Stimulated activated CD8-positive, alpha-beta memory T cell treated with anti-CD3 and anti-CD28 coated beads, Interleukin-15, amount 100 ng/mL, for 4 hours (primary cell): Measurements from ENCODE around the gene TSR1.

Experiments
- DNase-seq, 2 donors: peaks; one replicate each; pipeline ENCODE4 v3.0.0-alpha.2; 2020; ENCODE audit warnings: low read depth in 2 of 2

Gene TSR1

DNA sequence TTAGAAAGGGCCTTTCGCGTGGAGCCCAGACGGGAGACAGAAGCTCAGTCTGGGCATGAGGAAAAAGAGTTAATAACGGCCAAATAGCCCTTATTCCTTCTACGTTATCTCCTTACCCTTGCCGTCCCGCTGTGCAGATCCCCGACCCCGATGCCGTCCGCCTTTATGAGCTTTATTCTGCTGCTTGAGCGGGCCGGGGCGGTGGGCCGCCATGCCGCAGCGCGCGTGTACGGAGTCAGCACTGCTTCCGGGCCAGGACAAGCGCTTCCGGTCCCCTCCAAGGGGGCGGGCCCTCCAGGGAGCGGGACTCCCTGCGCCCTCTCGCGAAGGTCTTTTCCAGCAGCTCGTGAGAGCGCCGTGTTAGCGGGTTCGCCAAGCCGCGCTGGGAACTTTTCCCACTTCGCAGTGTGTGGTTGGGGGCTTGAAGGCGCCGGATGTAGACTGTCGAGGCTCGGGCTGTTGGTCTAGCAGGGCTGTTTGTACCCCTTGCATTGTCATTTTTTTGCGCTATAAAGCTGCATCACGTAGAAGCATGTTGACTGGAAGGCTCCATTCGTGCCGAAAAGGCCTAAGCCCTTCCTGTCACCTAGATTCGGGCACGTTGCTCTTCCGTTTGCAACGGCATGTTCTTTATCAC, at the start of gene TSR1:
Gene TSR1, minus strand, starts transcription at position 243 of the 637 bp plus-strand sequence. Its CDS starts 30 bp downstream, at position 213.
- DNase-seq = peak; percentile 78 to 82

DNA sequence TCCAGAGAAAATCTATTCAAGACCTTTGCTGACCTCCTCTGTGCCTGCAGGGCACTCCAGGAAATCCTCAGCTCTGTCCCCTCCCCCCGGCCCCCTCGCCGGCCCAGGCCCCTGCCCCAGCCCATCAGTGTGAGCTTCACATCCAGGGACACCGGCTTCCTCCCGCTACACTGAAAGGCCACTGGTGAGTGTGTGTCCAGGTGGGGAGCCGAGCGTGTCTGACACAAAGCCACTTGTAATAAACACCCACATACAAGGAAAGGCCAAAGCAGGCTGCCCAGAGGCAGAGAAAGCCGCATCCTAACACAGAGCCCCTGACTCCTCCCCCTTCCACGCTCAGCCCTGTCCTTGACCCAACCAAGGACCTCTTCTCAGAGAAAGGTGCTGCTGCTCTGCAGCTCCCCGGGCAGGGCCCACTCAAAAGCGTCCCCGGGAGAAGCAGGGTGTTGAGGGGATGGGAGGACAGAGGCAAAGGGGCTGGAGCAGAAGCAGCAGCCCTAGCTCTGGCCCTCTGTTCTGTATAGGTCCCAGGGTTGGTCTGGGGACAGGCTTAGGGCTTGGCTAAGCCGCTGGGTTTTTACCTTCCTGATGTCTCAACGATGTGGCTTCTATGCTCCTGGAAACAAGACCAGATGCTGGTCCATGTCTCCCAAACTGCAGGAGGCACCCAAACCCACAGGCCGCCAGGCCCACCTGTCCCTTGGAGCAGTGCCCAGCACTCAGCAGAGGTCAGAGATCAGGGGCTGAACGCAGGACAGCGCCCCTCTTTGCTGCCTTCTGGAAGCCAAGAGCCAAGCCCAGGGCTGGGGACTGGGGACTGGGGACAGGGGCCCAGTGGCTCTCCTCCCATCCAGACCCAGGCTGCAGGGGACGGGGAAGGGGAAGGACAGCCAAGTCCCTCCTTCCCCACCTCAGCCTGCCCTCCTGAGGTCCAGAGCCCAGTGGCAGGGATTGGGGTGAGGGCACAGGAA, 49.3 kb upstream of the TSR1 start:
- DNase-seq = no peak

GRCh38 chr17:2384439-2385127, 48.3 kb upstream of the TSR1 start:
- no peak for DNase-seq

- DNase-seq = no peak
These were observed 47.4 kb upstream of the TSR1 start for GRCh38 chr17:2383628-2384167.

- no peak for DNase-seq
These were observed 44.8 kb upstream of the TSR1 start for GRCh38 chr17:2380950-2381649.

- DNase-seq = no peak
These were observed 44.1 kb upstream of the TSR1 start for GRCh38 chr17:2380226-2380922.

DNA sequence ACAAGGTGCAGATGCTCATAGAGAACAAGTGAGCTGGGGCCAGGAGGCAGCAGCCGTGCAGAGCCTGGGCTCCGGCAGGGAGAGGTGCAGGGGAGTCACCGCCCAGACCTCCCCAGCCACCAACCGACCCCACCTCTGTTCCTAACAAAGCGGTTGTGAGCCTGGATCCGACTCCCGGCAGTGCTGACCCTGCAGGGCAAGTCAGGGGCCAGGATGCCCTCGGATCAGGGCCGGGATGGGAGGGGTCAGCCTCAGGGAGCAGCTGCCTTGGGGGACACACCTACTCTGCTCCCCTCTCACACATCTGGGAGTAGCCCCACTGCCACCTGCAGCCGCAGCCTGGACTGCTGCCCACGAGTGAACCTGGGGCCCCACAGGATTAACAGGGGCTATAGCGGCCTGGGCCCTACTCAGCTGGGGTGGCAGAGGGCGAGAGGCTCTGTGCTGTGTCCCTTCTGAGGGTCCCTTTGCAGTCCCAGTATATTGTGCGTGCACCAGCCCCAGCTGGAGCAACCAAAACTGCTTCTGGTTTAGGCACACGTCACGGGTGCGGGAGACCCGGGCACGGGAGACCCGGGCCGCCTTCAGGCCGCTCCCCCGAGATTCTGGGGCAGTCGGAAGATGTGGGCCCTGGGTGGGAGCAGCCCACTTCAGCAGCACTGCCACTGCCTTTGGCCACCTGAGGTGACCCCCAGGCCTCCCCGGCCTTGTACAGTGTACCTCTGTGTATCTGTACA, 43.4 kb upstream of the TSR1 start:
- no peak for DNase-seq

- no peak for DNase-seq
These were observed 42.6 kb upstream of the TSR1 start for GRCh38 chr17:2378905-2379304.

- DNase-seq = no peak
These were observed 41.4 kb upstream of the TSR1 start for GRCh38 chr17:2377659-2378058.

DNA sequence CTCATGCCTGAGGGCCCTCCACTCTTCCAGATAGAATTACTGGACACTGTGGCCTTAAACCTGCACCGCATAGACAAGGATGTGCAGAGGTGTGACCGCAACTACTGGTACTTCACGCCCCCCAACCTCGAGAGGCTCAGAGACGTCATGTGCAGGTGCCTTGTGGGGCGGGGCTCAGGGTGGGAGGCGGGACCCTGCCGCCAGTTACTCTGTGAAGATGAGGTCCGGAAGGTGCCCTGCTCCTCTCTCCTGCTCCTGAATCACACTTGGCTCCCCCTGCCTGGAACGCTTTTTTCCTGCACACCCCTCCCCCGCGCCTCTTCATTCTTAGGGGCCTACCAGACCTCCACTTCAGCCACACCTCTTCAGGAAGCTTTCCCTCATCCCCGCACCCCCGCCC, 39.9 kb upstream of the TSR1 start:
- no peak for DNase-seq

DNA sequence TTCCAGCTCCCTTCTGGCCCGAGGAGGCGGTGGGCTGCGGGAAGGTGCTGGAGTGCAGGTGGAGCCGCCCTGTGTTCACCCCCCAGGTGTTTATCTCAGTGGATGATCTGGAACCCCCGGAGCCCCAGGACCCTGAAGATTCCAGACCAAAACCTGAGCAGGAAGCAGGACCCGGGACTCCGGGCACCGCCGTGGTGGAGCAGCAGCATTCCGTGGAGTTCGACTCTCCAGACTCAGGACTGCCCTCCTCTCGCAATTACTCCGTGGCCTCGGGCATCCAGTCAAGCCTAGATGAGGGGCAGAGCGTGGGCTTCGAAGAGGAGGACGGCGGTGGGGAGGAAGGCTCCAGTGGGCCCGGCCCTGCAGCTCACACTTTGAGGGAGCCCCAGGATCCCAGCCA, 39.1 kb upstream of the TSR1 start:
- DNase-seq = no peak

DNA sequence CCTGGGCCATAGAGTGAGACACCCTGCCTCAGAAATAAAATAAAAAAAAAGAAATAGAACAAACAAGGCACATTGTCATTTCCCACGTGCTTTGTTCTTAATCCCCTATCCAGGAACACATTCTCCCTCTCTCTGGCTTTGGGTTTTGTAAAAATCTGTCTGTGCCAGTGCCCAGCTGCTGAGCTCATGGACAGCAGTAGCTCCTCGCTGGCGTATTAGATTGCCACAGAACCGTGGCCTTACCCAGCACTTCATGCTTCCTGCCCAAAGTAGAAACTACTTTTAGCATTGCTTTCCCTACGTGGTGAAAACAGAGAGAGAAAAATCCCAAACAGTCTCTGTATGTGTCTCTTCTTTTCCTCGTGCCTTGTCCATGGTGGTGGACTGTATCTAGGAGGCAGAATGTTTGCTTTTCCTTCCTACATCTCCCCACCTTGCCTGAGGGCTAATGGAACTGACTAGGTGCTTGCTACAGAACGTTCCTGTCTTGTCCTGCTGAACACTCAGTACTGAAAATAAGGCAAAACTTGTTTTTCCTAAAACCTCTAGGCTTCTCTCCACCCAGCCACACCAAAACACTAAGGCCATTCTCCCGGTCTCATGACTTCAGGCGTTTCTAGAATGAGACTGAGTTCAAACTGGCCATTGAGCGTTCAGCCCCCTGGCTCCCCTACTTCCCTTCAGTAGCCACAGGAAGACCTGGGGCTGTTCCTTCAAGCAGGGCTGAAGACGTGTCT, 38.5 kb upstream of the TSR1 start:
- no peak for DNase-seq

DNA sequence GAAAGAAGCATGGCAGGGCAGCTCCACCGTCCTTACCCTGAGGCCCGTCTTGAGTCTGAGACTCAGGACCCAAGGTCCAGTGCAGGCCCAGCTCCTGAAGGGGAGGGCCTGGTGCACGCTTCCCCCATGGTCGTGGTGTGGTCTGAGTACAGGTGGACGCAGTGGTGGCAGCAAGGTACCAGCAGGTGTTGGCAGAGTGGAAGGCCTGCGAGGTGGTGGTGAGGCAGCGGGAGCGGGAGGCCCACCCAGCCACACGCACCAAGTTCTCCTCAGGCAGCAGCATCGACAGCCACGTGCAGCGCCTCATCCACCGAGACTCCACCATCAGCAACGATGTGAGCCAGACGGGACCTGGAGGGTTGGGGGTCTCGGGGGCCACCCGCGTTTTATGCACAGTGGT, 36.9 kb upstream of the TSR1 start:
- DNase-seq = no peak

- DNase-seq = no peak
These were observed 36.4 kb upstream of the TSR1 start for GRCh38 chr17:2372681-2373080.

GRCh38 chr17:2372180-2372579, 35.9 kb upstream of the TSR1 start:
- DNase-seq = no peak

GRCh38 chr17:2371183-2372130, 35.2 kb upstream of the TSR1 start:
- no peak for DNase-seq

DNA sequence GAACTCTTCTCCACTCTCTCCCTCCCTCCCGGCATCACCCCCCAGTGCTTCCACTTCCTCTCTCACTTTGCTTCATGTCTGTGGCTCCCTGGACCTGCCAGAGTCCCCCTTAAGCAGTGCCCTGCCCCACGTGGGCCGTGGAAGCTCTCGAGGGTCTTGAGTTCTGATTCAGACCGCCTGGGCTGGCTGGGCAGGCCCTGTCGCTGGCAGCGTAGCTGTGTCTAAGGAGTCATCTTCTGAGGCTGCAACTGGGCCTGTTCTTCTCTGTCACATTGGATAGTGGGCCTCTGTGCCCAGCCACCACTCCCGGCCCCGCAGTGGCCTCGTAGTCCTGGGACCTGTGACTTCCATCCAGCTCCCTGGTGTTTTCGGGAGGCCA, 33.9 kb upstream of the TSR1 start:
- no peak for DNase-seq

- DNase-seq = no peak
These were observed 33.4 kb upstream of the TSR1 start for GRCh38 chr17:2369551-2370210.
